ENCODE results near the gene SNHG17.
"Not testable (repeated sequence)": the region's sequence is repeated elsewhere in the genome, so short reads cannot be mapped to it uniquely, and the experiment has no call there.

SNHG17 gene

DNA sequence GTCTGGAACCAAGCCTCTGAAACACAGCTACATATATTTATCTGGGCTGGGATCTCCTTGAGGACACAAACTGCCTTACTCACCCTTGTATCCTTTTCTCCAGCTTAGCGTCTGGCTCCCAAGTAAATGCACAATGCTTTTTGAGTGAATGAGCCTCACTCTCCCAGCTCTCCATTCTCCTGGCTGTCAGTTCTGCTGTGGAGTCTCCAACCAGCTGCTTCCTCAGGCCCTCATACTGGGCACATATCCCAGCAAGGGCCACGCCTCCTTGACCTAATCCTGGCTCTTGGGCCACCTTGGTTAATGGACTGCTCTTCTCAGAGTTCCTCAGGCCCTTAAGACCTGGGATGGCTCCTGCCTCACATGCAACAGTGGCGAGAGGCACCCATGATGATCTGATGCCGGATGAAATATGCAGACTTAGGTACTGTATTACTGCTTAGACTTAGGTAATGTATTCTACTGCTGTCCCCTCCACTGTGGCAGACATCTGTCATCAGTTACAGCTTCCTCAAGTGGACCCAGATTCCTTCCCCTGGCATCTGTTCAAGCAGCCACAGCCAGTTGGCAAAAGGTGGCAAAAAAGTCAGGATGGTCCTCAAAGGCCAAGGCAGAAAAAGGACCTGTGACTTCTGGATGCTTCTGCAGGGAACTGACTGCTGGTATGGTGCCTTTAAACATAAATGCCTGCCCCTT, 16.5 kb downstream of the SNHG17 start:
- no peak for DNase-seq (ENCODE audit: insufficient read length, low spot score)
- TF ChIP-seq CTCF (IDR thresholded peaks at IDR 0.05; ENCODE audit: insufficient read depth, missing control alignments) = no peak
- FAIRE-seq = no peak

GRCh38 chr20:38414769-38415450, 20.2 kb downstream of the SNHG17 start:
- FAIRE-seq (no peak), DNase-seq (ENCODE audit: insufficient read length, low spot score) (no peak)
- no peak for TF ChIP-seq CTCF (IDR thresholded peaks at IDR 0.05; ENCODE audit: insufficient read depth, missing control alignments)

GRCh38 chr20:38412877-38413577, 22.1 kb downstream of the SNHG17 start:
- no peak for TF ChIP-seq CTCF (IDR thresholded peaks at IDR 0.05; ENCODE audit: insufficient read depth, missing control alignments)
- FAIRE-seq = no peak
- DNase-seq (ENCODE audit: insufficient read length, low spot score) = no peak

- not testable (repeated sequence) for FAIRE-seq; DNase-seq (ENCODE audit: insufficient read length, low spot score)
Measured at GRCh38 chr20:38407822-38408221, 27.3 kb downstream of the SNHG17 start.

- FAIRE-seq (no peak), DNase-seq (ENCODE audit: insufficient read length, low spot score) (no peak)
- TF ChIP-seq CTCF (IDR thresholded peaks at IDR 0.05; ENCODE audit: insufficient read depth, missing control alignments) = no peak
Measured at GRCh38 chr20:38407321-38407720, 27.8 kb downstream of the SNHG17 start.

DNA sequence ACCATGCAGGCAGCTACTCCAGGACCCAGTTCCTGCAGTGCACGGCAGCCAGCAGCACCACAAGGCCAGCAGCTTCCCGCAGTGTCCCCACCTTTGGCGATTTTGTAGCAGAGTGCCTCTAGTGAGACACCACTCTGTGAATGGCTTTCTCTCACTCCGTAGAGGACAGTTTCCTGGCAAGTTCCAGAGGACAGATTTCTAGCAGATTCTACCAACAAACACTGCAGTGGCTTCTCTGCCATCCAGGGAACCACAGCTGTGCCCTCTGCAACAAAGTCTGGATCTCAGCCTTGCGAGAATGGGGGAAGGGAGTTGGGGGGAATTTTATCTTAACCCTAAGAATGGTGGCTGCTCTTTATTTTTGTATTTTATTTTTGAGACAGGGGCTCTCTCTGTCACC, 28.7 kb downstream of the SNHG17 start:
- no peak for DNase-seq (ENCODE audit: insufficient read length, low spot score)
- FAIRE-seq = no peak
- TF ChIP-seq CTCF (IDR thresholded peaks at IDR 0.05; ENCODE audit: insufficient read depth, missing control alignments) = no peak

- no peak for TF ChIP-seq CTCF (IDR thresholded peaks at IDR 0.05; ENCODE audit: insufficient read depth, missing control alignments)
- DNase-seq (ENCODE audit: insufficient read length, low spot score) (no peak), FAIRE-seq (no peak)
Measured at GRCh38 chr20:38405132-38405531, 30.0 kb downstream of the SNHG17 start.
